Endothelial cell of umbilical vein (primary cell): ENCODE measurements around the gene ABI2. TPM values are rescaled to one million over a fixed set of nuclear protein-coding genes. Genes with fewer than 3 reads are reported as not detected.

Experiments used
- BruUV-seq: library from RNA; stranded (reverse); fragments of 400-500 nt; replicated peaks from 2 replicates; lab custom pipeline; 2021; lab: Mats Ljungman, UMichigan
- CTCF ChIA-PET: fragments of 300-600, 350-600 bp; sonication (Branson Sonifier 250); formaldehyde crosslinking; loops from one replicate; lab custom pipeline; 2021; ENCODE audit warnings: antibody characterized with exemption, inconsistent platforms; lab: Charles Lee
- POLR2A ChIA-PET: fragments of 300-600, 350-600 bp; sonication (Branson Sonifier 250); formaldehyde crosslinking; loops from one replicate; lab custom pipeline; 2021; ENCODE audit warnings: antibody characterized with exemption, inconsistent platforms; lab: Charles Lee
- DNase-seq: peaks from one replicate; pipeline ENCODE4 v3.0.0-alpha.2; 2011; ENCODE audit warnings: low read depth, low spot score
- FAIRE-seq: peaks from 2 replicates; lab custom pipeline; 2011; peaks lifted over from hg19 to GRCh38; lab: Jason Lieb, UNC
- H2AFZ ChIP-seq: 2 replicates; pipeline ENCODE4 v1.6.0; 2012; ENCODE audit warnings: low read depth, low read length, control low read depth, inconsistent platforms
- H3K27ac ChIP-seq: 2 replicates; pipeline ENCODE4 v1.5.1; 2011; ENCODE audit warnings: low read depth, mild to moderate bottlenecking, control low read depth, low read length, moderate library complexity; ENCODE audit not compliant: insufficient read depth
- H3K27me3 ChIP-seq, 2 experiments: 2 replicates each; pipeline versions ENCODE4 v1.6.0 to v1.6.1; 2011; ENCODE audit warnings: low read length in 2 of 2, mixed read lengths in 1 of 2; ENCODE audit not compliant: control insufficient read depth in 2 of 2, insufficient read depth in 2 of 2
- H3K36me3 ChIP-seq, 2 experiments: 2 replicates in 1 of 2; 3 replicates in 1 of 2; pipeline ENCODE4 v1.5.1; 2011; ENCODE audit warnings: low read length in 2 of 2, mild to moderate bottlenecking in 1 of 2, moderate library complexity in 1 of 2; ENCODE audit not compliant: control insufficient read depth in 2 of 2, insufficient read depth in 2 of 2; ENCODE audit errors: extremely low read depth in 1 of 2
- H3K4me1 ChIP-seq: 3 replicates; pipeline ENCODE4 v1.5.1; 2011; ENCODE audit warnings: mild to moderate bottlenecking, low read length; ENCODE audit not compliant: control insufficient read depth, insufficient read depth; ENCODE audit errors: extremely low read depth
- H3K4me2 ChIP-seq: 2 replicates; pipeline ENCODE4 v1.6.1; 2011; ENCODE audit warnings: low read length, control low read depth, mixed read lengths; ENCODE audit not compliant: insufficient read depth
- H3K4me3 ChIP-seq, 3 experiments: fragments of 200-600 bp in 1 of 3; sonication (generic), shearing (Covaris generic) in 1 of 3; replicated peaks in 1 of 3; 2 replicates each; pipeline ENCODE4 v1.5.1; 2011 to 2016; ENCODE audit warnings: control low read depth in 3 of 3, low read length in 3 of 3, mild to moderate bottlenecking in 2 of 3, inconsistent platforms in 1 of 3, low read depth in 1 of 3, moderate library complexity in 1 of 3; ENCODE audit not compliant: insufficient read depth in 1 of 3
- H3K79me2 ChIP-seq: 2 replicates; pipeline ENCODE4 v1.6.0; 2012; ENCODE audit warnings: low read length, inconsistent platforms; ENCODE audit not compliant: control insufficient read depth, insufficient read depth
- H3K9ac ChIP-seq: replicated peaks from 2 replicates; pipeline ENCODE3; 2011; ENCODE audit warnings: low read length, control low read depth; ENCODE audit not compliant: insufficient read depth; ENCODE audit errors: extremely low read depth
- H3K9me1 ChIP-seq: replicated peaks from 3 replicates; pipeline ENCODE4 v1.6.0; 2011; ENCODE audit warnings: mild to moderate bottlenecking, low read length; ENCODE audit not compliant: control insufficient read depth, insufficient read depth; ENCODE audit errors: extremely low read depth
- H3K9me3 ChIP-seq: replicated peaks from 2 replicates; pipeline ENCODE4 v1.5.1; 2012; ENCODE audit warnings: low read length, inconsistent platforms; ENCODE audit not compliant: control insufficient read depth, insufficient read depth
- H4K20me1 ChIP-seq: replicated peaks from 2 replicates; pipeline ENCODE3; 2011; ENCODE audit warnings: mild to moderate bottlenecking, low read length; ENCODE audit not compliant: control insufficient read depth, insufficient read depth; ENCODE audit errors: extremely low read depth
- CTCF ChIP-seq, 2 donors: IDR thresholded peaks; 1 replicate in 1 of 2; 2 replicates in 1 of 2; pipeline ENCODE4 v1.5.1; 2011; ENCODE audit warnings: low read length in 2 of 2, mild to moderate bottlenecking in 2 of 2, moderate library complexity in 2 of 2, control low read depth in 1 of 2, inconsistent platforms in 1 of 2, low read depth in 1 of 2; ENCODE audit not compliant: insufficient read depth in 1 of 2; ENCODE audit errors: extremely low read depth in 1 of 2
- EZH2 ChIP-seq: IDR thresholded peaks from 2 replicates; pipeline ENCODE4 v1.6.1; 2012; ENCODE audit warnings: borderline replicate concordance, low read depth, mild to moderate bottlenecking, moderate library complexity, low read length, inconsistent platforms; ENCODE audit not compliant: severe bottlenecking
- FOS ChIP-seq: IDR thresholded peaks from 2 replicates; pipeline ENCODE4 v1.6.1; 2011; ENCODE audit warnings: mild to moderate bottlenecking, low read length, moderate library complexity, borderline replicate concordance; ENCODE audit not compliant: insufficient read depth
- GATA2 ChIP-seq: IDR thresholded peaks from 2 replicates; pipeline ENCODE4 v1.7.0; 2011; ENCODE audit warnings: low read depth, mild to moderate bottlenecking, moderate library complexity, mixed read lengths, low read length; ENCODE audit not compliant: insufficient read length, insufficient read depth
- JUN ChIP-seq: IDR thresholded peaks from 2 replicates; pipeline ENCODE4 v1.6.1; 2011; ENCODE audit warnings: borderline replicate concordance, low read depth; ENCODE audit not compliant: insufficient read length, insufficient read depth
- MAX ChIP-seq: IDR thresholded peaks from 2 replicates; pipeline ENCODE4 v1.6.1; 2011; ENCODE audit not compliant: insufficient read depth, insufficient read length
- MYC ChIP-seq: IDR thresholded peaks from one replicate; pipeline ENCODE4 v1.6.1; 2011; ENCODE audit warnings: mild to moderate bottlenecking, low read depth, low read length
- POLR2A ChIP-seq: IDR thresholded peaks from 2 replicates; pipeline ENCODE4 v1.6.1; 2012; ENCODE audit warnings: low read depth, mild to moderate bottlenecking, control low read depth, low read length
- POLR2AphosphoS5 ChIP-seq: IDR thresholded peaks from 2 replicates; pipeline ENCODE4 v1.6.1; 2012; ENCODE audit warnings: low read depth, mild to moderate bottlenecking, control low read depth, low read length, moderate library complexity; ENCODE audit not compliant: insufficient read depth
- dilution Hi-C: fragments of 300-500 bp; cut with MboI; formaldehyde crosslinking; loops from one replicate; pipeline ENCODE4 v1.15.0; 2019; ENCODE audit warnings: low sequenced_read_pairs; ENCODE audit not compliant: extremely low pct_ligation_motif_present
- intact Hi-C: fragments of 100-400 bp; cut with micrococcal nuclease; formaldehyde crosslinking; loops from one replicate; pipeline ENCODE4 v1.10.0; 2022
- polyA plus RNA-seq, 4 experiments: library from polyadenylated mRNA; depleted of rRNA in 3 of 4; stranded (reverse) in 3 of 4; unstranded in 1 of 4; fragments of >200 nt; gene quantifications; 2 replicates each; pipeline versions ENCODE4 v1.2.1 to v1.2.3, GENCODE V29; 2011 to 2012; ENCODE audit warnings: missing spikeins in 1 of 4
- total RNA-seq: library from RNA; stranded (reverse); gene quantifications from 2 replicates; pipeline ENCODE4 v1.2.3, GENCODE V29; 2021

ABI2 gene
- total and polyA plus RNA-seq, 2 donors (not counting 3 experiments of a cell fraction or from before 2014, with no cell fraction given), result 35.7 to 61.0 TPM

GRCh38 chr2:203461746-203462145, 133.6 kb downstream of the ABI2 start:
- Histone ChIP-seq H3K79me2 (peaks cover 4% of the 10 kb centered on the region), H3K27ac (no peak overlapping the region), H3K9me1 (no peaks in the 10 kb centered on the region), H4K20me1 (no peaks in the 10 kb centered on the region), H3K36me3 (peaks cover 2 to 13% of the 10 kb centered on the region in 2 experiments), H3K9me3 (no peaks in the 10 kb centered on the region), H3K4me3 (no peak overlapping the region), H3K27me3 (no peaks in the 10 kb centered on the region), H3K4me2 (no peak overlapping the region), H3K9ac (no peak overlapping the region), H3K4me1 (no peaks in the 10 kb centered on the region), H2AFZ (no peak overlapping the region)
- ChIA-PET CTCF (interaction anchor here (3.2 kb wide), 1 partner anchor 354 kb away, joined by 16 read pairs; no protein-coding TSS in a partner anchor), POLR2A (no interaction called here)
- BruUV-seq, result no TSS peak
- TF ChIP-seq JUN, result no peak
- no peak for TF ChIP-seq MYC
- TF ChIP-seq GATA2, result no peak
- no peak for TF ChIP-seq POLR2A
- TF ChIP-seq POLR2AphosphoS5, result no peak
- TF ChIP-seq MAX, result no peak
- TF ChIP-seq EZH2, result no peak
- TF ChIP-seq CTCF (IDR thresholded peaks at IDR 0.05; ENCODE audit: extremely low read depth in 1 of 2, insufficient read depth in 1 of 2, low read depth in 1 of 2, low read length in 2 of 2), result no peak
- TF ChIP-seq FOS, result no peak
- dilution Hi-C loops (no loop called here), intact Hi-C loops (no loop called here)
- no peak for DNase-seq
- FAIRE-seq, result no peak
